Suprapubic skin (tissue), 4 donors: ENCODE measurements around the gene COL15A1.

Experiments
- CTCF ChIP-seq, 2 donors: fragments of 200-600 bp in 1 of 2; fragments of 450-650 bp in 1 of 2; sonication (generic) in 1 of 2; IDR thresholded peaks; one replicate each; pipeline ENCODE4 v1.5.1; 2016 to 2019; ENCODE audit warnings: antibody characterized with exemption in 2 of 2, mild to moderate bottlenecking in 1 of 2, moderate library complexity in 1 of 2
- EP300 ChIP-seq: sonication (generic); formaldehyde crosslinking; IDR thresholded peaks from one replicate; pipeline ENCODE4 v1.6.1; 2017; ENCODE audit warnings: antibody characterized with exemption
- POLR2A ChIP-seq, 2 donors: fragments of 450-650 bp; IDR thresholded peaks; one replicate each; pipeline ENCODE4 v1.6.1; 2017; ENCODE audit warnings: antibody characterized with exemption in 2 of 2, mild to moderate bottlenecking in 2 of 2, moderate library complexity in 2 of 2
- POLR2AphosphoS5 ChIP-seq, 3 donors: sonication (generic); formaldehyde crosslinking; IDR thresholded peaks; one replicate each; pipeline ENCODE4 v1.6.1; 2017; ENCODE audit warnings: antibody characterized with exemption in 3 of 3

- no peak for TF ChIP-seq CTCF (IDR thresholded peaks at IDR 0.05)
- TF ChIP-seq EP300, result no peak
- TF ChIP-seq POLR2A (IDR thresholded peaks at IDR 0.05), result no peak
- no peak for TF ChIP-seq POLR2AphosphoS5 (IDR thresholded peaks at IDR 0.05)
These were observed 49.5 kb upstream of the COL15A1 start for GRCh38 chr9:98894171-98894570.
